Jurkat, Clone E6-1 (cell line): ENCODE results near the gene TMEM8B.
A peak's percentile ranks its signal among the peaks of the same experiment; 100 is the strongest.
"Not testable (repeated sequence)": the region's sequence is repeated elsewhere in the genome, so short reads cannot be mapped to it uniquely, and the experiment has no call there.

Experiments used
- DNase-seq: peaks from one replicate; pipeline ENCODE4 v3.0.0-alpha.2; 2011; ENCODE audit warnings: low read depth, low spot score
- H3K4me3 ChIP-seq: 2 replicates; pipeline ENCODE4 v1.5.1; 2011; ENCODE audit warnings: mild to moderate bottlenecking, low read length, control low read depth, moderate library complexity

Gene TMEM8B

GRCh38 chr9:35859310-35859989 is 30.4 kb downstream of the TMEM8B start:
- H3K4me3 ChIP-seq: no peak overlapping the region
- peak; percentile 11 for DNase-seq

- no peak overlapping the region for H3K4me3 ChIP-seq
- no peak for DNase-seq
Measured at GRCh38 chr9:35859990-35860339, 30.9 kb downstream of the TMEM8B start.

GRCh38 chr9:35861161-35861897 is 32.3 kb downstream of the TMEM8B start:
- H3K4me3 ChIP-seq: no peak overlapping the region
- DNase-seq: no peak

GRCh38 chr9:35862328-35862727 is 33.3 kb downstream of the TMEM8B start:
- no peak for DNase-seq
- no peak overlapping the region for H3K4me3 ChIP-seq

- no peak overlapping the region for H3K4me3 ChIP-seq
- DNase-seq: no peak
Measured at GRCh38 chr9:35863583-35863982, 34.6 kb downstream of the TMEM8B start.

GRCh38 chr9:35864695-35865255 is 35.7 kb downstream of the TMEM8B start:
- DNase-seq: no peak
- H3K4me3 ChIP-seq: no peak overlapping the region

- no peak for DNase-seq
- H3K4me3 ChIP-seq: no peak overlapping the region
Measured at GRCh38 chr9:35867538-35867937, 38.5 kb downstream of the TMEM8B start.

GRCh38 chr9:35868933-35869332 is 39.9 kb downstream of the TMEM8B start:
- H3K4me3 ChIP-seq: no peak overlapping the region
- no peak for DNase-seq

GRCh38 chr9:35869621-35870216 is 40.7 kb downstream of the TMEM8B start:
- DNase-seq: no peak
- H3K4me3 ChIP-seq: no peak overlapping the region

GRCh38 chr9:35870351-35870923 is 41.4 kb downstream of the TMEM8B start, which contains the start of gene OR13J1:
TSS of gene OR13J1 (minus strand) at chr9:35870401. CDS start at chr9:35870401, 0 bp downstream.
- no peak within 1 kb of the TSS for H3K4me3 ChIP-seq
- no peak for DNase-seq

GRCh38 chr9:35871545-35871944 is 42.5 kb downstream of the TMEM8B start:
- H3K4me3 ChIP-seq: no peak overlapping the region
- no peak for DNase-seq

GRCh38 chr9:35872505-35872904 is 43.5 kb downstream of the TMEM8B start:
- DNase-seq: no peak
- no peak overlapping the region for H3K4me3 ChIP-seq

GRCh38 chr9:35882263-35882848 is 53.3 kb downstream of the TMEM8B start:
- no peak overlapping the region for H3K4me3 ChIP-seq

GRCh38 chr9:35882996-35883395 is 54.0 kb downstream of the TMEM8B start:
- DNase-seq: no peak
- no peak overlapping the region for H3K4me3 ChIP-seq

More at GRCh38 chr9:35882263-35882848, 53.3 kb downstream of the TMEM8B start:
- DNase-seq: peak; percentile 40

GRCh38 chr9:35884908-35885307 is 55.9 kb downstream of the TMEM8B start:
- not testable (repeated sequence) for H3K4me3 ChIP-seq, DNase-seq

- DNase-seq: no peak
- no peak overlapping the region for H3K4me3 ChIP-seq
Measured at GRCh38 chr9:35891646-35892045, 62.6 kb downstream of the TMEM8B start.

- no peak overlapping the region for H3K4me3 ChIP-seq
Measured at GRCh38 chr9:35892051-35892450, 63.0 kb downstream of the TMEM8B start.

GRCh38 chr9:35896570-35896969 is 67.5 kb downstream of the TMEM8B start:
- no peak for DNase-seq
- no peak overlapping the region for H3K4me3 ChIP-seq

More at GRCh38 chr9:35892051-35892450, 63.0 kb downstream of the TMEM8B start:
- no peak for DNase-seq

GRCh38 chr9:35897376-35898099 is 68.5 kb downstream of the TMEM8B start:
- not testable (repeated sequence) for H3K4me3 ChIP-seq, DNase-seq
